HG03066 (cell line): ENCODE measurements around the gene ABCG1.

Experiments
- ATAC-seq: cut with Tn5 transposase; IDR thresholded peaks from one replicate; pipeline ENCODE4 v1.9.1; 2021; ENCODE audit warnings: low read depth; ENCODE audit not compliant: unreplicated experiment

The ABCG1 gene

GRCh38 chr21:42214081-42214750 is 4.7 kb upstream of the ABCG1 start:
- no peak for ATAC-seq

DNA sequence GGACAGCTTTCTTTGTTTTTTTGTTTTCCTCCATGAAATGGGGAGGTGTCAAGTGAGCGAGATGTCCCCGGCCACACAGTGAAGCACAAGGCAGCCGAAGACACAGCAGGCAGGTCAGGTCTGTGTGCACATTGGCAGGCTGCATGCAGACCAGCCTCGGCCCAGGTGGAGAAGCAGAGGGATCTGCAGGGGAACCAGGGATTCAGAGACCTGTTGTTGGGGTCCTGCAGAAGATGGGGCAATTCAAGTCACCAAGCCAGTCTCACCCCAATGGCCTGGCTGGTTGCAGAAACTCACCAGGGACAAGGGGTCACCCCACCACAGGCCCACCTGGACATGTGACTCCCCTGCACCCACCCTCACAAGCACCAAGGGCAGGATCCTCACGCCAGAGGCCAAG is 4.0 kb upstream of the ABCG1 start:
- ATAC-seq, result no peak

GRCh38 chr21:42215942-42216725 is 2.8 kb upstream of the ABCG1 start:
- ATAC-seq, result no peak

- ATAC-seq, result no peak
Observed at GRCh38 chr21:42216726-42217572, 2.0 kb upstream of the ABCG1 start.

- ATAC-seq, result no peak
Observed at GRCh38 chr21:42219606-42220137, 732 bp downstream of the ABCG1 start.

GRCh38 chr21:42220138-42220701 is 1.3 kb downstream of the ABCG1 start:
- no peak for ATAC-seq

- no peak for ATAC-seq
Observed at GRCh38 chr21:42221581-42222345, 2.8 kb downstream of the ABCG1 start.

GRCh38 chr21:42222386-42222785 is 3.4 kb downstream of the ABCG1 start:
- no peak for ATAC-seq

DNA sequence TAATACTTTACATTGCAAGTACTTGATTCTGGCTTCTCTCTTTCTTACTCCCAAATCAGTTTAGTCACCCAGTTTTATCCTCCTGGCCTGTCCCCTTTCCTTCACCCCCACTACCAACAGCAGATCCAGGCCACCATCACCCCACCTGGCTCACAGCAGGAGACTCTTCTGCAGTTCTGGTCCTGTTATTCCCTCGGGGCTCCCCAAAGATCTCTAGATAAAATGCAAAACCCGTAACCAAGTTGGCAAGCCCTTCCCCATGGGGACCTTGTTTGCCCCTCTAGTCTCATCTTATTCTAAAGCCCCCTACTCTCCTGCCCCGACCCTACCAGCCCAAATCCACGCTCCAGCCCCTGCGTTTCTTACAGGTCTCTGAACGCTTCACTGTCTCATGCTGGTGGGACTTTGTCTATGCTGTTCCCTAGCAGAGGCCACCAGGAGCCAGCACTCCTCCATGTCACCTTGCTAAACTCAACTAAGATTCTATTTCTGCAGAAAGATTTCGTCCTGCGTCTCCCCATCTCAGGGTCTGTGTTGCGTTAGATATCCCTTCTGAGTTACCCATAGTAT is 4.0 kb downstream of the ABCG1 start:
- ATAC-seq, result no peak

GRCh38 chr21:42223826-42224575 is 5.1 kb downstream of the ABCG1 start:
- ATAC-seq, result no peak

GRCh38 chr21:42225042-42225441 is 6.1 kb downstream of the ABCG1 start:
- no peak for ATAC-seq

GRCh38 chr21:42225571-42226155 is 6.7 kb downstream of the ABCG1 start:
- no peak for ATAC-seq

GRCh38 chr21:42226626-42227025 is 7.7 kb downstream of the ABCG1 start:
- no peak for ATAC-seq

DNA sequence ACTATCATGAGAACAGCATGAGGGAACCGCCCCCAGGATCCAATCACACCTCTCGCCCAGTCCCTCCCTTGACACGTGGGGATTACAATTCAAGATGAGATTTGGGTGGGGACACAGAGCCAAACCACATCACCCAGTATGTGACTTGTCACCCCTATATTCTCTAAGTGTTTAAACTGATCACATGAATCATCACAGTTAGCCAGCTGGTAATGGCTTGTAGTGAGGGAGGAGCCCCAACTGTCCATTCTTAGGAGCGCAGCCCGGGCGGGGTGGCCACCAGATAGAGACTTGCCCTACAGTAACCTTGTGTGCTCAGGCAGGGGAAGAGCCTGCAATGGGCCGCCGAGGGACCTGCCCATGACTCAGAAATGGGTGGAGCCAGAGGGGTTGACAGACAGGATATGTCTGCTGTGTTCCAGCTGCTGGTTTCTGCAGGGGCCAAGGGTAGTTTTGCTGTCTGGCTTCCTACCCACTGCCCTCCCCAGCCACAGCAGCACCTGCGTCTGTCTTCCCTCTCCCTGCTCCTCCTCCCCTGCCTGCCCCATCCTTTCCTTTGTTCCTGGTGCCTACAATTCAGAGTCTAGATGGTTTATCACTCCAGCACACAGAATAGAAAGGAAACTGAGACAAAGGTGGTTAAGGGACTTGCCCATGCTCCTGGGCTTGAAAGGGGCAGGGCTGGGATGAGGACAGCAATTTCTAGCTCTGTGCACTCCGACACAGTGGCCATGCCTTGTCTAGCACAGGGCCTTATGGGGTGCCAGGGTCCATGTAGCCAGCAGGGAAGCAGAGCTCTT is 9.2 kb downstream of the ABCG1 start:
- ATAC-seq, result peak; percentile 87

DNA sequence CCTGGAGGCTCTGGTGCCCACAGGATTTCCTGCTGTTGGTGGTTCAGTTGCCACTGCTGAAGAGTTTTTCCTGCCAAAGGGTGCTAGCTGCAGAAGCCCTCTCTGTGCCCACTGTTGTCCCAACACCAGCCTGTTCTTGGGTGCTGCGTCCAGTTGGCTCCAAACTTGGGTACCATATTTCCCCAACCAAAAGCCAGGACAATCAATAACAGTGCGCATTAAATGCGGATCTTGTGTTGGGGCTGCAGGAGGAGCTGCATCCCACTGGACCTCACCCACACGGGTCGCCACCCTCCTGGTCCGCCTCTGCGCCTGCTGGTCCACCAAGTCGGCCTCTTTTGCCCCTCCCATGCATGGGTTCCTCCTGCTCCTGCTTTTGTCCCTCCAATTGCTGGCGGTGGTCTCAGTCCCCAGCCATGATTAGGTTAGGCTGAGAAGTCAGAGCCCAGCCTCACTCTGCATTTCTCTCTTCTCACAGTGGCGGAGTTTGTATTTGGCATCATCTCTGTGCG is 9.8 kb downstream of the ABCG1 start:
- ATAC-seq, result no peak

DNA sequence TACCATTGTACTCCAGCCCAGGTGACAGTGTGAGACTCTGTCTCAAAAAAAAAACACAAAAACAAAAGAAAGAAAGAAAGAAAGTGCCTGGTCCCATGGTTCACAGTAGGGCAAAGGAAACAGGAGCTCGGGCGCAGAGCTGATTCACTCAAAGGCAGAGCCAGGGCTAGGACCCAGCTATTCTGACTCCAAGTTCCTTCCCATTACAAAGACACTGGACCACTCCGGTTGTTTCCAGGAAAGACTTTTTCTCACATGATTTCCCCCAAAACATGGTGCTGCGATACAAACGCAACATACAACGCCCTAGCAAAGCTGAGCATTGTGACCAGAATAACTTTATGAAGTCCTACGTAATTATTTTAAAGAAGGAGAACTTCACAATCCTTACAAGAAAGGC is 10.7 kb downstream of the ABCG1 start:
- ATAC-seq, result no peak

- no peak for ATAC-seq
Observed at GRCh38 chr21:42230178-42230577, 11.2 kb downstream of the ABCG1 start.

DNA sequence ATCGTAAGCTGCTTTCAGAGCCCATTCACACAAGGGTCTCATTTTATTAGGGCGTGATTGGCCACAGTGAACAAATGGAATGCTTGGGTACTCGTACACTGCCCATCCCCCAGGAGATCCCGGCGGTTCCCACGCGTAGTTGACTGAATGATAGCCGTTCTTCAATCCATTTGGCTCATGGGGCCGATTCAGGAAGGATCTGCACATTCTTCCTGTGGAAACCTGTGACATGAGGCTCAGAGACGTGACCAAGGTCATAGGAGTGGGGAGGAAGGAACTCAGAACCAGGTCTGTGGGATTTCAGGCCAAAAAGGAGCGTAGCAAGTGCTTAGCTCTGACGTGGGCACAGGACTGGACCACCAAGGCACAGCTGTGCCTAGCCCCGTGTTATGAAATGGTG is 11.7 kb downstream of the ABCG1 start:
- ATAC-seq, result no peak
